ENCODE measurements around the gene VTI1A. TPM values are rescaled to one million over a fixed set of nuclear protein-coding genes. Genes with fewer than 3 reads are reported as not detected.

Gene VTI1A
- total RNA-seq, 2 donors from 2014 or later = 53.3 to 57.5 TPM

DNA sequence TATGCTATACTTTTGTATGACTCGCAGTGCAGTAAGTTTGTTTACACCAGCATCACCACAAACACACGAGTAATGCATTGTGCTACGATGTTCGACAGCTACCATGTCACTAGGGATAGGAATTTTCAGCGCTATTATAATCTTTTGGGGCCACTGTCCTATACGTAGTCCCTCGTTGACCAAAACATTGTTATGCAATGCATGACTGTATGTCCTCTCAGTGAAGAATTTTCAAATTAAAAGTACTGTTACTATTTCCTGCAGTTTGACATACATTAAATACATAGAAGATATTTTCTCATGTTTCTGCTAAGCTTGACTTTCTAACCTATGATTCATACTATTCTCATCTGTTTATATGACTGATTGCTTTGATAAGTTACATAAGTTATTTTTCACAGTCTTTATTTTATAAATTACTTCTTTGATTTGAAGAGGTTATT is 203.6 kb downstream of the VTI1A start:
- H3K27ac ChIP-seq = no peak overlapping the region
- 94% methylated on average over 7 of the region's 7 CpGs for WGBS
- intact Hi-C loops (cut with DNase I) = no loop called here
- no peak for DNase-seq (ENCODE audit: low spot score)
- H3K4me3 ChIP-seq = no peak overlapping the region
- no peak for TF ChIP-seq POLR2A (IDR thresholded peaks at IDR 0.05)
- TF ChIP-seq POLR2AphosphoS5 (IDR thresholded peaks at IDR 0.05) = no peak
- TF ChIP-seq, protein P1, sequence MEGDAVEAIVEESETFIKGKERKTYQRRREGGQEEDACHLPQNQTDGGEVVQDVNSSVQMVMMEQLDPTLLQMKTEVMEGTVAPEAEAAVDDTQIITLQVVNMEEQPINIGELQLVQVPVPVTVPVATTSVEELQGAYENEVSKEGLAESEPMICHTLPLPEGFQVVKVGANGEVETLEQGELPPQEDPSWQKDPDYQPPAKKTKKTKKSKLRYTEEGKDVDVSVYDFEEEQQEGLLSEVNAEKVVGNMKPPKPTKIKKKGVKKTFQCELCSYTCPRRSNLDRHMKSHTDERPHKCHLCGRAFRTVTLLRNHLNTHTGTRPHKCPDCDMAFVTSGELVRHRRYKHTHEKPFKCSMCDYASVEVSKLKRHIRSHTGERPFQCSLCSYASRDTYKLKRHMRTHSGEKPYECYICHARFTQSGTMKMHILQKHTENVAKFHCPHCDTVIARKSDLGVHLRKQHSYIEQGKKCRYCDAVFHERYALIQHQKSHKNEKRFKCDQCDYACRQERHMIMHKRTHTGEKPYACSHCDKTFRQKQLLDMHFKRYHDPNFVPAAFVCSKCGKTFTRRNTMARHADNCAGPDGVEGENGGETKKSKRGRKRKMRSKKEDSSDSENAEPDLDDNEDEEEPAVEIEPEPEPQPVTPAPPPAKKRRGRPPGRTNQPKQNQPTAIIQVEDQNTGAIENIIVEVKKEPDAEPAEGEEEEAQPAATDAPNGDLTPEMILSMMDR (IDR thresholded peaks at IDR 0.05) = no peak
- H3K9me3 ChIP-seq = no peaks in the 10 kb centered on the region
- no peaks in the 10 kb centered on the region for H3K36me3 ChIP-seq
- H3K27me3 ChIP-seq (replicated peaks; ENCODE audit: insufficient read depth) = no peaks in the 10 kb centered on the region
- no peaks in the 10 kb centered on the region for H3K4me1 ChIP-seq (replicated peaks)

DNA sequence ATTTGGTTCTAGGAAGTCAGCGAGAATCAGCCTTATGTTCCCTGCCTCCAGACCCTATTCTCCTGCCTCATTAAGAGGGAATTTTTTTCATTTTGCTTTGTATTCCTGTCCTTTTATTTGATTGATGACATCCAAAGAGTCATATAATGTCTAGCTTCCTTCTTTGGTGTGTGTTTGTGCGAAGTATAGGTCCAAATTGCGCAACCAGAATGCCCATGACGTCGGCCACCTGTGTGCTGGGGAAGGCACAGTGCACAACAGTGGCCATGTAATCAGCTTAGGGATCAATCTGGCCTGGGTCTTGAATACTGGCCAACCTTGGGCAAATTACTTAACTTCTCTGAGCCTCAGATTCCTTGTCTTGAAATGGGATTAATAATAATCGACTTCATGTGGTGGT is 206.2 kb downstream of the VTI1A start:
- DNase-seq (ENCODE audit: low spot score) = no peak

DNA sequence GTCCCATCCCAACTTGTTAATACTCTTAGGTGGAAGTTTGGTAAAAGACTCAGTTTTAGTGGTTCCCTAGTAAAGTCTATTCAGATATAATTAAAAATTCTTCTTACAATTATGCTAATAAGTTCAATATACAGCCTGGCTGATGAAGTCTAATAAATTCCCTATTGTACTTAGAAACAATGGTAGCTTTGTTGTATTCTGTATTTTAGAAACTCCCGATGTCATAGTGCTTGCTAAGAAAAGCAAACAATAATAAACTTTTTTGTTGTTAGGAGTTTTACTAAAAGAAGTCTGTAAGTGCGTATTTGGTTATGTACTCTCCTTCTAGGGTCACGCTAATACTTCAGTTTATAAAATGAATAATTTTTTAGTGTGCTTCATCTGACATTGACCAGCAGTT is 206.8 kb downstream of the VTI1A start:
- DNase-seq (ENCODE audit: low spot score) = no peak
- WGBS = 49% methylated on average over 3 of the region's 3 CpGs
- Histone ChIP-seq H3K9me3 (no peaks in the 10 kb centered on the region), H3K4me1 (replicated peaks) (no peaks in the 10 kb centered on the region), H3K4me3 (no peak overlapping the region), H3K36me3 (no peaks in the 10 kb centered on the region), H3K27me3 (replicated peaks; ENCODE audit: insufficient read depth) (no peaks in the 10 kb centered on the region), H3K27ac (no peak overlapping the region)
- intact Hi-C loops (cut with DNase I) = no loop called here
- TF ChIP-seq POLR2A (IDR thresholded peaks at IDR 0.05) (no peak), POLR2AphosphoS5 (IDR thresholded peaks at IDR 0.05) (no peak)
- TF ChIP-seq, protein P1 (IDR thresholded peaks at IDR 0.05) = no peak

More for the DNA sequence above, 206.2 kb downstream of the VTI1A start:
- 84% methylated on average over 6 of the region's 6 CpGs for WGBS
- H3K4me3 ChIP-seq = no peak overlapping the region
- no peaks in the 10 kb centered on the region for H3K9me3 ChIP-seq
- TF ChIP-seq, protein P1 (IDR thresholded peaks at IDR 0.05) = no peak
- no peak for TF ChIP-seq POLR2AphosphoS5 (IDR thresholded peaks at IDR 0.05)
- H3K27me3 ChIP-seq (replicated peaks; ENCODE audit: insufficient read depth) = no peaks in the 10 kb centered on the region
- no peak overlapping the region for H3K27ac ChIP-seq
- H3K4me1 ChIP-seq (replicated peaks) = no peaks in the 10 kb centered on the region
- H3K36me3 ChIP-seq = no peaks in the 10 kb centered on the region
- intact Hi-C loops (cut with DNase I) = no loop called here

DNA sequence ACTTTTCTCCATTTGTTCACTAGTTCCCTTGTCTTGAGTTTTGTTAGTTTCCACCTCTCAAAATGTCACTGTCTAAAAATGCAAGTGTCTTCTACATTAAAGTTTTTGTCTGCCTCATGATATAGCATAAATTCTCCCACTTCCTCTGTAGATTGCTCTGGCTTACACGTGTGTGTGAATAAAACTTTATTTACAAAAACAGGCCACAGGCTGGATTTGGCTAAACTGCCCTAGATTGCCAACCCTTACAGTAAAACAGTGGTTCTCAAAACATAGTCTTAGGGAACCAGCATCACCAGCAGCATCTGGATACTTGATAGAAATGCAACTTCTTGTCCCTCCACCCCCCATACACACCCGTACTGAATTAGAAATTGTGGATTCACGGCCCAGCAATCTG is 207.8 kb downstream of the VTI1A start:
- no peaks in the 10 kb centered on the region for H3K27me3 ChIP-seq (replicated peaks; ENCODE audit: insufficient read depth)
- no peaks in the 10 kb centered on the region for H3K4me1 ChIP-seq (replicated peaks)
- H3K4me3 ChIP-seq = no peak overlapping the region
- WGBS = 98% methylated on average over 3 of the region's 3 CpGs
- no peaks in the 10 kb centered on the region for H3K36me3 ChIP-seq
- DNase-seq (ENCODE audit: low spot score) = no peak
- H3K9me3 ChIP-seq = no peaks in the 10 kb centered on the region
- TF ChIP-seq POLR2A (IDR thresholded peaks at IDR 0.05) (no peak), POLR2AphosphoS5 (IDR thresholded peaks at IDR 0.05) (no peak)
- TF ChIP-seq, protein P1 (IDR thresholded peaks at IDR 0.05) = no peak
- intact Hi-C loops (cut with DNase I) = no loop called here
- no peak overlapping the region for H3K27ac ChIP-seq

DNA sequence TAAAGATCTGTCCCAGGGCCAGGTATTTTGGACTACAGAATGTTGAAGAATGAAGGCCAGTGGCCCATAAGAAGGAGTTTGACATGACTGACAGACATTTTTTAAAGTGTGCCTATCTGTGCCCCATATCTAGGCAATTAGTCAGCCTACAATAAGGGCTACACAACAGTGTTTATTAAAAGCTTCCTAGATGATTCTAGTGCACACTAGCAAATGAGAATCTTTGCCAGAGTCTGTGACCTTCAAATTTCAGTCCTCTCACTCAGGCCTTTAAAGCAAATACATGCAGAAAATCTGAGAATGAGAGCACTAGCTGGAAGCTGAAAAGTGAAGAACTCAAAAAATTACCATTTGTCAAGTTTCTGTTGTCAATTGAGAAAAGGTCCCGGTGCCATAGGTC is 208.7 kb downstream of the VTI1A start:
- DNase-seq (ENCODE audit: low spot score) = no peak
- H3K36me3 ChIP-seq = no peaks in the 10 kb centered on the region
- no peaks in the 10 kb centered on the region for H3K4me1 ChIP-seq (replicated peaks)
- no peaks in the 10 kb centered on the region for H3K9me3 ChIP-seq
- no peak overlapping the region for H3K4me3 ChIP-seq
- H3K27ac ChIP-seq = no peak overlapping the region
- 100% methylated on average over 1 of the region's 1 CpG for WGBS
- intact Hi-C loops (cut with DNase I) = no loop called here
- H3K27me3 ChIP-seq (replicated peaks; ENCODE audit: insufficient read depth) = no peaks in the 10 kb centered on the region
- TF ChIP-seq, protein P1 (IDR thresholded peaks at IDR 0.05) = no peak
- TF ChIP-seq POLR2AphosphoS5 (IDR thresholded peaks at IDR 0.05) (no peak), POLR2A (IDR thresholded peaks at IDR 0.05) (no peak)
